Urothelium cell line (cell line): ENCODE data around the gene SLC43A3.
A peak's percentile ranks its signal among the peaks of the same experiment; 100 is the strongest.
"Not testable (repeated sequence)": the region's sequence is repeated elsewhere in the genome, so short reads cannot be mapped to it uniquely, and the experiment has no call there.

Experiments used
- DNase-seq: peaks from one replicate; pipeline ENCODE4 v3.0.0; 2011; ENCODE audit warnings: low spot score, mixed read lengths
- FAIRE-seq: peaks from 2 replicates; lab custom pipeline; 2011; peaks lifted over from hg19 to GRCh38; lab: Jason Lieb, UNC

Gene SLC43A3

DNA sequence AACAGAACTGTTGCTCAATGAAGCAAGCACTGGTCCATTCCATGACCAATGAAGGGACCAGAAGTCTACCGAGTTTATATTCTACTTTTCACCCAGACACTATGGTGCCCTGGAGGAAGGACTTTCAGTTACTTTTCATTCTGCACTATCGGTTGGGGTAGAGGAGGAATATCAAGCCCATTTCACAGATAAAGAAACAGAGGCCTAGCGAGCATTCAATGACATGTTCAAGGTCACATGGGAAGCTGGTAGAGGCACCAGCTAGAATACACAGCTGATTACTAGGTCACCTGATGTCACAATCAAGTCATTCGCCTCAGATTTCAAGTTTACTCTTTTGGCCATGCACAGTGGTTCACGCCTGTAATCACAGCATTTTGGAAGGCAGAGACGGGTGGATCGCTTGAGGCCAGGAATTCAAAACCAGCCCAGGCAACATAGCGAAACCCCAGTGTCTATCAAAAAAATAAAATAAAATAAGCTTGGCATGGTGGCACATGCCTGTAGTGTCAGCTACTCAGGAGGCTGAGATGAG is 18.9 kb downstream of the SLC43A3 start:
- DNase-seq (no peak), FAIRE-seq (no peak)

DNA sequence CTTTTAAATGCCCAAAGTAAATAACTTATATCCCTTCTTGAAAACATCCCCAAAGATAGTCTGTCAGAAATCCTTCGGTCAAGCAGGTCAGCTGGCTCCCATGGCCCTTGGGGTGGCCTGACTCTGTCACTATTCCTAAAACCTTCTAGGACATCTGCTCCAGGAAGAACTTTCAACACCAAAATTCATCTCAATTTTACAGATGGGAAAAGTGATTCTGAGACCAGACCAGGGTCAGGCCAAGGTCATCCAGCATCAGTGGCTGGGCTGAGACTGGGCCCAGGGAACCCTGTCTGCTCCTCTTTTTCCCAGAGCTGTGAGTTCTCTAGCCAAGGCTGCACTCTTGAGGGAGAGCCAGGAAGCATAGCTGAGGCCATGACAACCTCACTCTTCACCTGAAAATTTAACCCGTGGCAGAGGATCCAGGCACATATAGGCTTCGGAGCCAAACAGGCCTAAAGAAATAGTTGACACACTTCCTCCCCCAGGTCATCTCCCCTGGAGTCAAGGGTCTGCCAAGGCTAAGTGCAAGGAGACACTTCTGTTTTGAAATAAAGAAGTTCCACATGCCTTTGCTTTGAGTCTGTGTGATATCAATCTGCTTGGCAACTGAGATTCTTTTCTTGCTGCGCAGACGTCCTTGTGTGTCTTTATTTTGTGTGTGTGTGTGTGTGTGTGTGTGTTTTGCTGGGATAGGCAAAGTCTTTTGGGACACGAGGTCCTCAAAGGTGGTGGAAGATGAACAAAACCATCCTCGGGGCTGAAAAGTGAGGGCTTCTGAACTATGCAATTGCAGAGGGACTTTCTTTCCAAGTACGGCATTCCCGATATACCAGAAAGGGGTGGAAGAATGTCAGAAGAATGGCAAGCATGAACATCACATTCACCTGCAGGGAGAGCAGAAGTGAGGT is 19.7 kb downstream of the SLC43A3 start:
- DNase-seq (no peak), FAIRE-seq (peak; percentile 32)

DNA sequence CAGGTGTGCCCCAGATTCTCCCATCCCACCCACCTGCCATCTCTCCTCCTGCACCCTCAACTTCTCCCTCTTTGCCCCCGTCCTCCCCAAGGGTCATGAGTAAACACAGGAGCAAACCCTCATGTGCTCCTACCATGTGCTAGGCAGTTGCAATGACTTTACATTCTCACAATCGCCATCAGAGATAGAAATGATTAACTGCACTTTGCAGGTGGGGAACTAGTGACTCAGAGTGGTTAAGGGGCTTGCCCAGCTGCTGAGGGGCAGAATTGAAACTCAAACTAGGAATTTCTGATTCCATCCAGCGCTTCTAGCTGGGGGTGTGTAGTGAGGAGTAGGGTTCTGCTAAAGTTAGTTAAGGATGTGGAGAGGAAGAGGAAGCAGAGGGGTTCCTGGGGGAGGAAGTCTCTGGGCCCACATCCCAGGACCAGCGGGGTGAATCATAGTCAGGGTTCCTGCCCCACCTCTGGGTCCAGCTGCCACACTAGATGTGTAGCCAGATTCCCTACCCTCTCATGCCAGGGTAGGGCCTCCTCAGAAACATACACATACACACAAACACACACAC is 20.5 kb downstream of the SLC43A3 start:
- FAIRE-seq (no peak), DNase-seq (no peak)

DNA sequence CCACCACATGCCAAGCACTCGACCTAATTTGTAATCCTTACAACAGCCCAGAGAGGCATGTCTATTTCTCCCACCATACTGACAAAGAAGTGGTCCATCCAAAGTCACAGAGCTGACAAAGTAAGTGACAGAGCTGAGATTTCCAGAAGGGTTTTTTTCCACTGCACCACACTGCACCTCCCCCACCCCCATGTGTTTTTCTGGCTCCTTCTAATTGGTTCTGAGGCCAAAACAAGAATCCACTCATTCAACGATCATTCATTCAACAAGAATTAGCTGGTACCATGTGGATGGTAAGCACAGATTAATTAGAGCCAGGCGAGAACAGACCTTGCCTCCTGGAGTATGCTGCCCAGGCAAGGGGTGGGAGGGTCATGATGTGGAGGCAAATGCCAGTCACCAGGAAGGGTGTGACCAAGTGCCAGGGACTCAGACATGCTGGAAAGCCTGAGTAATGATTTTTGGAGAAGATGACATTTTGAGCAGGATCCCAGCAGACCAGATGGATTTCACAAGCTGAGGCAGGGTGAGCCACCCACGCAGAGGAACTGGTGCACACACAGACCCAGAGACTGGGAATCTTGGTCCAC is 21.6 kb downstream of the SLC43A3 start:
- FAIRE-seq (no peak), DNase-seq (no peak)

- no peak for DNase-seq
- FAIRE-seq: no peak
Measured at GRCh38 chr11:57403802-57404147, 23.1 kb downstream of the SLC43A3 start.

GRCh38 chr11:57403003-57403801 is 23.7 kb downstream of the SLC43A3 start:
- not testable (repeated sequence) for DNase-seq, FAIRE-seq

- FAIRE-seq: no peak
- DNase-seq: peak; percentile 51
Measured at GRCh38 chr11:57402188-57403002, 24.5 kb downstream of the SLC43A3 start.

DNA sequence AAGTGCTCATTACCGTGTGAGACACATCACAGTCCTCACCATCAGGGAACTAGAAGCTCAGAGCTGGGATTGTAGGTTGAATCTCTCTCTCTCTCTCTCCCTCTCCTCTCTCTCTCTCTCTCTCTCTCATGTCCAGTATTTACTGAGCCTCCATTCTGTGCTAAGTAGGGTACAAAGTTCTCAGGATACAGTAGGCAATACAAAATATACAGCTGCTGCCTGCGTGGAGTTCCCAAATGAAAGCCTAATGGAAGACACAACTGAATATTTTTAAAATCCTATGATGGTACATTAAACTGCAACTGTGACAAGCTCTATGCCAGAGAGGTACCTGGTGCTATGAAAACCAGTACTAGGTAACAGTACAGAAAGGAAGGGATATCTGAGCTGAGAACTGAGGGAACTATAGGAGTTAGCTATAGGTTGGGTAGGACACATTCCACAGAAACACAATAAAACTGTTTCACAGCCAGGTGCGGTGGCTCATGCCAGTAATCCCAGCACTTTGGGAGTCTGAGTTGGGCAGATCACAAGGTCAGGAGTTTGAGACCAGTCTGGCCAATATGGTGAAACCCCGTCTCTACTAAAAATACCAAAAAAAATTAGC is 26.8 kb downstream of the SLC43A3 start:
- DNase-seq (no peak), FAIRE-seq (no peak)

- no peak for FAIRE-seq
- DNase-seq: no peak
Measured at GRCh38 chr11:57399221-57399620, 27.7 kb downstream of the SLC43A3 start.

DNA sequence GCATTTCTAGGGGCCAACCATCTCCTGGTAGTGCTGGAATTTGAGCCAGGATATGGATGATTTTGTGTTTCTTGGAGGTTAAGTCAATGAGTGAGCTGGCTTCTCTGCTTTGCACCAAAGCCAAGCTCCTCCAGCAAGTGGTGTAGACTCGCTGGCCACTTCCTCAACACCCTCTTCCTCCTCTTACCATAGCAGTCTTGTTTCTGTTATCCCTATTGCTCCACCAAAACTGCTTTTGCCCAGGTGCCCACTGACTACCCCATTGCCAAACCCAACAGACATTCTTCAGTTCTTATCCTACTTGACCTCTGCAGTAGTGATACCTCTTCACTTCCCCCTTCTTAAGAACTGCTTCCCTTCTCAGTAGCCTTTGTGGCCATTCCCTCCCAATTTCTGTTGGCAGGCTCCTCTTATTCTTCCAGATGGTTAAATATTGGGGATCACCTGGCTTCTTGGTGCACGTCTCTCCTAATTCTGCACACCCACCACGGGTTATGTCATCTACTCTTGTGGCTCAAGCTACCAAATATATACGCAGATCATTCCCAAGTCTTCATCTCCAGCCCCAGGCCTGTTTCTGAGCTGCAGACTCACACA is 29.4 kb downstream of the SLC43A3 start:
- DNase-seq (no peak), FAIRE-seq (no peak)

- FAIRE-seq: no peak
- DNase-seq: no peak
Measured at GRCh38 chr11:57396744-57397143, 30.2 kb downstream of the SLC43A3 start.

- DNase-seq (no peak), FAIRE-seq (no peak)
Measured at GRCh38 chr11:57395905-57396623, 30.9 kb downstream of the SLC43A3 start.

DNA sequence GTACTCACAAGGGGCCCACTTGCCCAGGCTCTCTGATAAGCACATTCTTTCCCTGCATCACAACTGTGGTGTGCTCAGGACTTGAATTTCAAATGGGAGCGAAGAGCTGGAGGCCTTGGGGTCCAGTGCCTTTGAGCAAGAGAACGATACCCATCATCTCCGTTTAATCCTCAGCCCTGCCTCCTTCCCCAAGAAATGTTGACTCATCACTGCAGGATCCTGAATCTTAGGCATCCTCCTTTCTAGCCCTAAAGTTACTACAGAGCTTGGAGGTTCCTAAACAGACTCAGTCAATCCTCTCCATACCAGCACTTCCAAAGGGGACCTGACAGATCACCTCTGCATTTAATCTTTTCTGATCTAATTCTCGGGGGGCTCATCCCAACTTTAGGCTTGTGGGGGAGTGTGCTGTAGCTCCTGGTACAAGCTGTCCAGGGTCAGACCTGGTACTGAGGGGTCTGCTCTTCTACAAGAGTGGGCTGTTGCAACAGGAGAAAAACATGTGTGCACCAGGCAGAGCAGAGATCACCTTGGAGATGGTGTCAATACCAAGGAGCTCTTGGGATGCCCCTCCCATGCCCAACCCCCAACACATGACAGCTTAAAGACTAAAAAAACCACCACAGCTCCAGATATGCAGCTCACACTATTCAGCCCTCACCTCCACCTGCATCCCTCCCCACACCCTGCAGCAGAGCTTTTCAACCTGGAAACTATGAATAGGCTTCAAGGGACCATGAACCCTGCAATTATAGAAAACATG is 32.5 kb downstream of the SLC43A3 start:
- FAIRE-seq (no peak), DNase-seq (no peak)

DNA sequence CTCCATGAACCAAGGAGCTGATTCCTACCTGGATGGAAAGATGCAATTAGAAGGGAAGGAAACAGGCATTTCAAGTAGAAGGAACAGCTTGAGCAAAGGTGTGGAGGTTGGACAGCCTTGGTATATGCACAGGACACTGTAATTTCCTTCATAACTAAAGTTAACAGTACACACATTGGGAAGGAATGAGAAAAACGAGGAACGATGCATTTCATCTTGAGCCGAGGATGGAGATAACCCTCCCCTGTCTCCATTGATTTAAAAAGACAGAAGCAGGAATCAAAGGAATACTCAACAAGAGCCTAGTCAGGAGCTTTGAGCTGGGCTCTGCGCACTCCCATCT is 34.2 kb downstream of the SLC43A3 start:
- DNase-seq (no peak), FAIRE-seq (no peak)

GRCh38 chr11:57392066-57392762 is 34.7 kb downstream of the SLC43A3 start:
- DNase-seq (no peak), FAIRE-seq (no peak)

DNA sequence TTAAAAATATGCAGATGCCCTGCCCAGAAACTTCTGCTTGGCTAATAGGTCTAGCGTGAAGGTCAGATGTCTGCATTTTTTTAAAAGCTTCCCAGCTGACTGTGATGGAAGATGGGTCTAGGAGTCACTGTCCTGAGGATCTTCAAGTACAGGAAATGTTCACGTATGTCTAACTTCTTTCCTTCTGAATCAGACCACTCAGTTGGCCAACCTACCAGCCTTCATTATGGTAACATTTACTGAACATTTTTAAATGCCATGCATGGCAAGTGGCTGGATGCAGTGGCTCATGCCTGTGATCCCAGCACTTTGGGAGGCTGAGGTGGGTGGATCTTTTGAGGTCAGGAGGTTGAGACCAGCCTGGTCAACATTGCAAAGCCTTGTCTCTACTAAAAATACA is 35.4 kb downstream of the SLC43A3 start:
- DNase-seq (no peak), FAIRE-seq (no peak)

DNA sequence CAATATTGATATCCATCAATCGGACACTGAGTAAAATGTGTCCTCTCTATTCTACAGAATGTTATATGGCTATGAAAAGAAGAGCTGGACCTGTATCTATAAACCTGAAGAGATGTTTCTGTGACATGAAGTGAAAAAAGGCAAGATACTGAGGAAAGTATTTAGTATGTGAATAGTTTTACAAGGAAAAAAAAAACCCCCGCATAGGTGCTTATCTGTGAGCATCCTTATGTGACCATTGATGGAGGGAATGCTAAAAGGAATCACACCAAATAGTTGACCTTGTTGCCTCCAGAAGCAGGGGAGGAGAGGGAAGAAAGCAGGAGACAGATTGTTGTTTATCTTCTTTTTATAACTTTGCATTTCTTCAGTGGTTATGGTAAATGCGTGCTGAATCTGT is 35.8 kb downstream of the SLC43A3 start:
- DNase-seq: no peak
- no peak for FAIRE-seq

- no peak for DNase-seq
- no peak for FAIRE-seq
Measured at GRCh38 chr11:57390535-57390934, 36.4 kb downstream of the SLC43A3 start, which contains the start of gene PRG2. PRG2 (minus strand) TSS chr11:57390650; CDS start chr11:57389944, 706 bp downstream.
